Spinal cord (tissue), 10 donors: Measurements from ENCODE around the gene SRRD. TPM values are rescaled to one million over a fixed set of nuclear protein-coding genes. Genes with fewer than 3 reads are reported as not detected.
"Not testable (repeated sequence)": the region's sequence is repeated elsewhere in the genome, so short reads cannot be mapped to it uniquely, and the experiment has no call there.

Experiments used
- DNase-seq, 6 donors: peaks; one replicate each; pipeline versions ENCODE4 v3.0.0 to v3.0.0-alpha.2; 2013 to 2015; ENCODE audit warnings: low spot score in 6 of 6, low read depth in 4 of 6
- H3K27ac ChIP-seq: one replicate; pipeline ENCODE4 v1.5.1; 2013; ENCODE audit warnings: low read depth, low read length, control low read depth
- H3K27me3 ChIP-seq: one replicate; pipeline ENCODE4 v1.6.1; 2013; ENCODE audit warnings: low read length; ENCODE audit not compliant: control insufficient read depth, insufficient read depth
- H3K36me3 ChIP-seq: one replicate; pipeline ENCODE4 v1.6.1; 2013; ENCODE audit warnings: low read length; ENCODE audit not compliant: control insufficient read depth, insufficient read depth
- H3K4me1 ChIP-seq: one replicate; pipeline ENCODE4 v1.6.1; 2013; ENCODE audit warnings: low read length; ENCODE audit not compliant: control insufficient read depth, insufficient read depth
- H3K4me3 ChIP-seq: one replicate; pipeline ENCODE4 v1.5.1; 2013; ENCODE audit warnings: low read depth, low read length, control low read depth
- H3K9me3 ChIP-seq: one replicate; pipeline ENCODE4 v1.6.1; 2013; ENCODE audit warnings: low read length; ENCODE audit not compliant: control insufficient read depth, insufficient read depth
- WGBS: methylation state at CpG from one replicate; pipeline ENCODE4 v1.1.5; 2013; ENCODE audit warnings: missing lambda C conversion rate; ENCODE audit not compliant: insufficient coverage; 5-methylcytosine and 5-hydroxymethylcytosine counted together
- long read RNA-seq, 4 donors: transcript quantifications; one replicate each; lab custom pipeline, GENCODE V29; 2026
- polyA plus RNA-seq, 2 donors: library from polyadenylated mRNA; unstranded; fragments of 120-200 nt; gene quantifications; one replicate each; pipeline ENCODE4 v1.2.1, GENCODE V29; 2013; ENCODE audit not compliant: insufficient read length in 2 of 2
- total RNA-seq, 2 donors: library from RNA; depleted of rRNA in 1 of 2; stranded (reverse); fragments of 120-200 nt in 1 of 2; fragments of >200 nt in 1 of 2; gene quantifications; one replicate each; pipeline versions ENCODE4 v1.2.3 to v1.2.4, GENCODE V29; 2013 to 2014
- donor health status: healthy.

Gene SRRD
- total RNA-seq (10 to 100 TPM; 16.6 to 23.0 TPM), polyA plus RNA-seq (10 to 100 TPM; 31.7 to 32.1 TPM)
- long read RNA-seq, donor 1, full-length matches to known transcripts: 8 of 22 reads
- long read RNA-seq, donor 1, partial matches to known transcripts: 9 of 22 reads
- long read RNA-seq, donor 1, other reads (novel, unspliced or antisense): 5 of 22 reads
- long read RNA-seq, donor 2, full-length matches to known transcripts: 1 of 1 reads
- long read RNA-seq, donor 2, partial matches to known transcripts: 0 of 1 reads
- long read RNA-seq, donor 2, other reads (novel, unspliced or antisense): 0 of 1 reads
- long read RNA-seq, donor 3, full-length matches to known transcripts: 2 of 2 reads
- long read RNA-seq, donor 3, partial matches to known transcripts: 0 of 2 reads
- long read RNA-seq, donor 3, other reads (novel, unspliced or antisense): 0 of 2 reads
- long read RNA-seq, donor 4, full-length matches to known transcripts: 12 of 12 reads
- long read RNA-seq, donor 4, partial matches to known transcripts: 0 of 12 reads
- long read RNA-seq, donor 4, other reads (novel, unspliced or antisense): 0 of 12 reads

GRCh38 chr22:26483439-26484359, at the start of gene SRRD, which contains the start of gene HPS4:
Gene SRRD (plus strand): TSS chr22:26483877. CDS start chr22:26483891, 14 bp downstream.
Gene HPS4 (minus strand): TSS chr22:26483783. CDS start chr22:26481762, 2,021 bp downstream.
- peak in 5 of 6 donors; percentile 76 to 96 (median 85) for DNase-seq
- H3K9me3 ChIP-seq: no peaks in the 10 kb centered on the region
- peak within 1 kb of the TSS; percentile 94 for H3K27ac ChIP-seq
- H3K4me1 ChIP-seq: peaks cover 16% of the 10 kb centered on the region
- under 1% methylated on average over 85 of the region's 85 CpGs for WGBS
- peaks cover 16% of the 10 kb centered on the region for H3K36me3 ChIP-seq
- peak within 1 kb of the TSS; percentile 98 for H3K4me3 ChIP-seq
- H3K27me3 ChIP-seq: no peaks in the 10 kb centered on the region

- Histone ChIP-seq H3K36me3 (peaks cover 22% of the 10 kb centered on the region), H3K4me3 (no peak overlapping the region), H3K4me1 (peaks cover 20% of the 10 kb centered on the region), H3K9me3 (no peaks in the 10 kb centered on the region), H3K27ac (no peak overlapping the region), H3K27me3 (no peaks in the 10 kb centered on the region)
- no peak for DNase-seq
- WGBS: 72% methylated on average over 9 of the region's 11 CpGs
These were observed 48.2 kb upstream of the SRRD start for GRCh38 chr22:26435327-26436093.

- peaks cover 20% of the 10 kb centered on the region for H3K4me1 ChIP-seq
- H3K27ac ChIP-seq: no peak overlapping the region
- H3K4me3 ChIP-seq: no peak overlapping the region
- no peaks in the 10 kb centered on the region for H3K27me3 ChIP-seq
- no peak for DNase-seq
- peaks cover 24% of the 10 kb centered on the region for H3K36me3 ChIP-seq
- WGBS: 81% methylated on average over 4 of the region's 11 CpGs
- H3K9me3 ChIP-seq: no peaks in the 10 kb centered on the region
These were observed 46.7 kb upstream of the SRRD start for GRCh38 chr22:26436903-26437515.

- H3K27me3 ChIP-seq: no peaks in the 10 kb centered on the region
- WGBS: 38% methylated on average over 13 of the region's 14 CpGs
- no peaks in the 10 kb centered on the region for H3K9me3 ChIP-seq
- no peak overlapping the region for H3K4me3 ChIP-seq
- H3K4me1 ChIP-seq: peaks cover 20% of the 10 kb centered on the region
- peak in 1 of 6 donors; percentile 25 for DNase-seq
- H3K27ac ChIP-seq: no peak overlapping the region
- H3K36me3 ChIP-seq: peaks cover 27% of the 10 kb centered on the region
These were observed 45.8 kb upstream of the SRRD start for GRCh38 chr22:26437694-26438392.

DNA sequence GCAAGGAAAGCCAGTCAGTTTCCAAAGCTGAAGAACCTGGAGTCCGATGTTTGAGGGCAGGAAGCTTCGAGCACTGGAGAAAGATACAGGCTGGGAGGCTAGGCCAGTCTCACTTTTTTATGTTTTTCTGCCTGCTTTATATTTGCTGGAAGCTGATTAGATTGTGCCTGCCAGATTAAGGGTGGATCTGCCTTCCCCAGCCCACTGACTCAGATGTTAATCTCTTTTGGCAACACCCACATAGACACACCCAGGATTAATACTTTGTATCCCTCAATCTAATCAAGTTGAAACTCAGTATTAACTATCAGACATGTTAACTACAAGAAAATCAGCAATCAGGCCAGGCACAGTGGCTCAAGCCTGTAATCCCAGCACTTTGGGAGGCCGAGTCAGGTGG, 44.9 kb upstream of the SRRD start:
- peaks cover 28% of the 10 kb centered on the region for H3K36me3 ChIP-seq
- not testable (repeated sequence) for DNase-seq

DNA sequence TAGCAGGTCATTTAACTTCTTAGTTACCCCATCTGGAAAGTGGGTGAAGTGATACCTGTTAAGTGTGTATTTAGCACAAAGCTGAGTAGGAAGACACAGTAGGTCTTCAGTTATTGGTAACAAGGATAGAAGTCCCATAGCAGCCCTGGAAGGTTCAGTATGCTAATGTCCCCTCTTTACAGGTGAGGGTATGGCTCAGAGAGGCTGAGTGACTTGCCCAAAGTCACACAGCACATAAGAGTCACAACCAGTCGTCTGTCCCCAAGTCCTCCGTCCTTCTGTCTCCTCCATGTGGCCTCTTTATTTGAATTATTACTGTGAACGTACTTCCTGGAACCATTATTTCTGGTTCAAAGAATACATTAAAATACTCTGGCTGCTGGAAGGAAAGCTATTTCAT, 44.1 kb upstream of the SRRD start:
- no peaks in the 10 kb centered on the region for H3K27me3 ChIP-seq
- no peak overlapping the region for H3K27ac ChIP-seq
- peaks cover 20% of the 10 kb centered on the region for H3K4me1 ChIP-seq
- H3K4me3 ChIP-seq: no peak overlapping the region
- no peak for DNase-seq
- WGBS: no CpG with 5 or more reads among the region's 3 CpGs
- H3K36me3 ChIP-seq: peaks cover 24% of the 10 kb centered on the region
- H3K9me3 ChIP-seq: no peaks in the 10 kb centered on the region

More for the DNA sequence above, 44.9 kb upstream of the SRRD start:
- H3K4me1 ChIP-seq: peaks cover 20% of the 10 kb centered on the region
- H3K9me3 ChIP-seq, H3K27ac ChIP-seq, H3K27me3 ChIP-seq, H3K4me3 ChIP-seq: not testable (repeated sequence)
- 90% methylated on average over 3 of the region's 3 CpGs for WGBS

GRCh38 chr22:26442086-26442756, 41.5 kb upstream of the SRRD start:
- no peak for DNase-seq
- Histone ChIP-seq H3K4me1 (peaks cover 9% of the 10 kb centered on the region), H3K4me3 (no peak overlapping the region), H3K27ac (no peak overlapping the region), H3K36me3 (peaks cover 22% of the 10 kb centered on the region), H3K9me3 (no peaks in the 10 kb centered on the region), H3K27me3 (no peaks in the 10 kb centered on the region)
- 100% methylated on average over 1 of the region's 4 CpGs for WGBS
